ENCODE measurements around the gene GRID1.

GRID1 gene

GRCh38 chr10:86018735-86019058 lies 347.9 kb downstream of the GRID1 start:
- no peaks in the 10 kb centered on the region for H3K9me3 ChIP-seq
- no peak for DNase-seq (ENCODE audit: low spot score in 2 of 2)
- no peaks in the 10 kb centered on the region for H3K36me3 ChIP-seq (replicated peaks)
- no peak overlapping the region for H3K4me3 ChIP-seq
- no peaks in the 10 kb centered on the region for H3K4me1 ChIP-seq
- in situ Hi-C loops (cut with MboI; ENCODE audit: low sequenced_read_pairs): no loop called here
- no peaks in the 10 kb centered on the region for H3K27me3 ChIP-seq (ENCODE audit: low read depth)

GRCh38 chr10:86017841-86018734 lies 348.5 kb downstream of the GRID1 start:
- in situ Hi-C loops (cut with MboI; ENCODE audit: low sequenced_read_pairs): no loop called here
- DNase-seq (ENCODE audit: low spot score in 2 of 2): no peak
- no peaks in the 10 kb centered on the region for H3K36me3 ChIP-seq (replicated peaks)
- H3K4me1 ChIP-seq: no peaks in the 10 kb centered on the region
- no peak overlapping the region for H3K4me3 ChIP-seq
- H3K27me3 ChIP-seq (ENCODE audit: low read depth): no peaks in the 10 kb centered on the region
- H3K9me3 ChIP-seq: no peaks in the 10 kb centered on the region

- no peak for DNase-seq (ENCODE audit: low spot score in 2 of 2)
- Histone ChIP-seq H3K4me3 (no peak overlapping the region), H3K36me3 (replicated peaks) (no peaks in the 10 kb centered on the region), H3K4me1 (no peaks in the 10 kb centered on the region), H3K27me3 (ENCODE audit: low read depth) (no peaks in the 10 kb centered on the region), H3K9me3 (no peaks in the 10 kb centered on the region)
- in situ Hi-C loops (cut with MboI; ENCODE audit: low sequenced_read_pairs): no loop called here
Measured at GRCh38 chr10:86013568-86013967, 353.0 kb downstream of the GRID1 start.

- H3K9me3 ChIP-seq: no peaks in the 10 kb centered on the region
- in situ Hi-C loops (cut with MboI; ENCODE audit: low sequenced_read_pairs): no loop called here
- no peak for DNase-seq (ENCODE audit: low spot score in 2 of 2)
Measured at GRCh38 chr10:86007171-86007570, 359.4 kb downstream of the GRID1 start.

GRCh38 chr10:86004337-86004736 lies 362.3 kb downstream of the GRID1 start:
- Histone ChIP-seq H3K9me3 (no peaks in the 10 kb centered on the region), H3K4me1 (no peaks in the 10 kb centered on the region), H3K27me3 (ENCODE audit: low read depth) (no peaks in the 10 kb centered on the region), H3K4me3 (no peak overlapping the region), H3K36me3 (replicated peaks) (no peaks in the 10 kb centered on the region)
- DNase-seq (ENCODE audit: low spot score in 2 of 2): no peak
- in situ Hi-C loops (cut with MboI; ENCODE audit: low sequenced_read_pairs): no loop called here

More at GRCh38 chr10:86007171-86007570, 359.4 kb downstream of the GRID1 start:
- no peak overlapping the region for H3K4me3 ChIP-seq
- H3K4me1 ChIP-seq: no peaks in the 10 kb centered on the region
- H3K27me3 ChIP-seq (ENCODE audit: low read depth): no peaks in the 10 kb centered on the region
- H3K36me3 ChIP-seq (replicated peaks): no peaks in the 10 kb centered on the region

- Histone ChIP-seq H3K4me1 (no peaks in the 10 kb centered on the region), H3K4me3 (no peak overlapping the region), H3K27me3 (ENCODE audit: low read depth) (no peaks in the 10 kb centered on the region), H3K36me3 (replicated peaks) (no peaks in the 10 kb centered on the region), H3K9me3 (no peaks in the 10 kb centered on the region)
- DNase-seq (ENCODE audit: low spot score in 2 of 2): no peak
- in situ Hi-C loops (cut with MboI; ENCODE audit: low sequenced_read_pairs): no loop called here
Measured at GRCh38 chr10:86003201-86003621, 363.4 kb downstream of the GRID1 start.

GRCh38 chr10:86001521-86001920 lies 365.1 kb downstream of the GRID1 start:
- in situ Hi-C loops (cut with MboI; ENCODE audit: low sequenced_read_pairs): no loop called here
- no peaks in the 10 kb centered on the region for H3K36me3 ChIP-seq (replicated peaks)
- DNase-seq (ENCODE audit: low spot score in 2 of 2): no peak
- H3K9me3 ChIP-seq: no peaks in the 10 kb centered on the region
- no peak overlapping the region for H3K4me3 ChIP-seq
- H3K27me3 ChIP-seq (ENCODE audit: low read depth): no peaks in the 10 kb centered on the region
- H3K4me1 ChIP-seq: no peaks in the 10 kb centered on the region

- Histone ChIP-seq H3K4me3 (no peak overlapping the region), H3K27me3 (ENCODE audit: low read depth) (no peaks in the 10 kb centered on the region), H3K36me3 (replicated peaks) (no peaks in the 10 kb centered on the region), H3K9me3 (no peaks in the 10 kb centered on the region), H3K4me1 (no peaks in the 10 kb centered on the region)
- DNase-seq (ENCODE audit: low spot score in 2 of 2): no peak
- in situ Hi-C loops (cut with MboI; ENCODE audit: low sequenced_read_pairs): no loop called here
Measured at GRCh38 chr10:85997544-85997943, 369.1 kb downstream of the GRID1 start.

- no peaks in the 10 kb centered on the region for H3K36me3 ChIP-seq (replicated peaks)
- peak; percentile 36 to 48 for DNase-seq (ENCODE audit: low spot score in 2 of 2)
- no peaks in the 10 kb centered on the region for H3K9me3 ChIP-seq
- no peak overlapping the region for H3K4me3 ChIP-seq
- in situ Hi-C loops (cut with MboI; ENCODE audit: low sequenced_read_pairs): no loop called here
- no peaks in the 10 kb centered on the region for H3K27me3 ChIP-seq (ENCODE audit: low read depth)
- H3K4me1 ChIP-seq: no peaks in the 10 kb centered on the region
Measured at GRCh38 chr10:85995791-85996190, 370.8 kb downstream of the GRID1 start.

GRCh38 chr10:85993840-85994507 lies 372.6 kb downstream of the GRID1 start:
- no peak for DNase-seq (ENCODE audit: low spot score in 2 of 2)
- no peaks in the 10 kb centered on the region for H3K36me3 ChIP-seq (replicated peaks)

GRCh38 chr10:85993140-85993539 lies 373.5 kb downstream of the GRID1 start:
- H3K4me1 ChIP-seq: no peaks in the 10 kb centered on the region
- in situ Hi-C loops (cut with MboI; ENCODE audit: low sequenced_read_pairs): no loop called here
- no peak overlapping the region for H3K4me3 ChIP-seq
- H3K36me3 ChIP-seq (replicated peaks): no peaks in the 10 kb centered on the region
- H3K27me3 ChIP-seq (ENCODE audit: low read depth): no peaks in the 10 kb centered on the region
- no peak for DNase-seq (ENCODE audit: low spot score in 2 of 2)
- H3K9me3 ChIP-seq: no peaks in the 10 kb centered on the region

More at GRCh38 chr10:85993840-85994507, 372.6 kb downstream of the GRID1 start:
- Histone ChIP-seq H3K4me3 (no peak overlapping the region), H3K27me3 (ENCODE audit: low read depth) (no peaks in the 10 kb centered on the region), H3K4me1 (no peaks in the 10 kb centered on the region), H3K9me3 (no peaks in the 10 kb centered on the region)
- in situ Hi-C loops (cut with MboI; ENCODE audit: low sequenced_read_pairs): no loop called here

GRCh38 chr10:85992324-85992723 lies 374.3 kb downstream of the GRID1 start:
- Histone ChIP-seq H3K9me3 (no peaks in the 10 kb centered on the region), H3K27me3 (ENCODE audit: low read depth) (no peaks in the 10 kb centered on the region), H3K4me1 (no peaks in the 10 kb centered on the region), H3K36me3 (replicated peaks) (no peaks in the 10 kb centered on the region), H3K4me3 (no peak overlapping the region)
- in situ Hi-C loops (cut with MboI; ENCODE audit: low sequenced_read_pairs): no loop called here
- DNase-seq (ENCODE audit: low spot score in 2 of 2): no peak

- in situ Hi-C loops (cut with MboI; ENCODE audit: low sequenced_read_pairs): no loop called here
Measured at GRCh38 chr10:85986777-85987176, 379.8 kb downstream of the GRID1 start.

GRCh38 chr10:85983051-85983450 lies 383.5 kb downstream of the GRID1 start:
- Histone ChIP-seq H3K4me3 (no peak overlapping the region), H3K9me3 (no peaks in the 10 kb centered on the region), H3K36me3 (replicated peaks) (no peaks in the 10 kb centered on the region), H3K27me3 (ENCODE audit: low read depth) (no peaks in the 10 kb centered on the region), H3K4me1 (no peaks in the 10 kb centered on the region)
- in situ Hi-C loops (cut with MboI; ENCODE audit: low sequenced_read_pairs): no loop called here
- no peak for DNase-seq (ENCODE audit: low spot score in 2 of 2)

More at GRCh38 chr10:85986777-85987176, 379.8 kb downstream of the GRID1 start:
- Histone ChIP-seq H3K36me3 (replicated peaks) (no peaks in the 10 kb centered on the region), H3K4me1 (no peaks in the 10 kb centered on the region), H3K9me3 (no peaks in the 10 kb centered on the region), H3K4me3 (no peak overlapping the region), H3K27me3 (ENCODE audit: low read depth) (no peaks in the 10 kb centered on the region)
- no peak for DNase-seq (ENCODE audit: low spot score in 2 of 2)
